ENCODE measurements around the gene HTT. TPM values are rescaled to one million over a fixed set of nuclear protein-coding genes. Genes with fewer than 3 reads are reported as not detected.

HTT gene
- total RNA-seq, 4 donors from 2014 or later = 37.5 to 119 (median 48.7) TPM

- H3K27ac ChIP-seq = peak overlapping the region; percentile 85 to 98 (median 92)
- H3K9me3 ChIP-seq = no peaks in the 10 kb centered on the region
- DNase-seq = no peak
- H3K4me3 ChIP-seq = peak overlapping the region; percentile 46 to 88 (median 68)
- WGBS, 2 donors = 28 to 44% methylated on average over 16 to 24 of the region's 24 CpGs
- intact Hi-C loops (cut with DNase I) = no loop called here
- H3K4me1 ChIP-seq = peaks cover 4 to 66% (median 36%) of the 10 kb centered on the region in 3 donors
- no peaks in the 10 kb centered on the region for H3K36me3 ChIP-seq
- peaks cover 0 to 22% (median 0%) of the 10 kb centered on the region in 4 donors for H3K27me3 ChIP-seq
- peak in 1 of 6 experiments; percentile 21 for TF ChIP-seq CTCF (IDR thresholded peaks at IDR 0.05)
- no peak for TF ChIP-seq POLR2A (IDR thresholded peaks at IDR 0.05)
These were observed 217.0 kb downstream of the HTT start for GRCh38 chr4:3291411-3291968.

GRCh38 chr4:3291969-3292570, 217.6 kb downstream of the HTT start:
- H3K4me1 ChIP-seq = peaks cover 4 to 60% (median 32%) of the 10 kb centered on the region in 3 donors
- intact Hi-C loops (cut with DNase I) = no loop called here
- H3K4me3 ChIP-seq = peak overlapping the region; percentile 46 to 88 (median 68)
- H3K27ac ChIP-seq = peak overlapping the region; percentile 85 to 98 (median 92)
- H3K36me3 ChIP-seq = no peaks in the 10 kb centered on the region
- no peak for TF ChIP-seq POLR2A (IDR thresholded peaks at IDR 0.05)
- TF ChIP-seq CTCF (IDR thresholded peaks at IDR 0.05) = no peak
- no peak for DNase-seq
- WGBS, 2 donors = 0 to 2% methylated on average over 25 to 30 of the region's 60 CpGs
- H3K9me3 ChIP-seq = no peaks in the 10 kb centered on the region
- peaks cover 0 to 16% (median 0%) of the 10 kb centered on the region in 4 donors for H3K27me3 ChIP-seq

- TF ChIP-seq POLR2A (IDR thresholded peaks at IDR 0.05) (peak in 3 of 4 donors; percentile 75 to 96 (median 92)), CTCF (IDR thresholded peaks at IDR 0.05) (no peak)
- intact Hi-C loops (cut with DNase I) = no loop called here
- WGBS, 2 donors = 1% methylated on average over 18 of the region's 121 CpGs; no CpG with 5 or more reads in 1 of the 2 donors
- no peaks in the 10 kb centered on the region for H3K36me3 ChIP-seq
- H3K27ac ChIP-seq = peak within 1 kb of the TSS; percentile 85 to 98 (median 92)
- H3K4me3 ChIP-seq = peak within 1 kb of the TSS; percentile 46 to 88 (median 68)
- DNase-seq = peak; percentile 51
- H3K27me3 ChIP-seq = peaks cover 0 to 9% (median 0%) of the 10 kb centered on the region in 4 donors
- H3K4me1 ChIP-seq = peaks cover 4 to 53% (median 25%) of the 10 kb centered on the region in 3 donors
- peaks cover 0 to 7% (median 6%) of the 10 kb centered on the region in 3 donors for H3K9me3 ChIP-seq
These were observed 218.3 kb downstream of the HTT start, which contains the start of gene RGS12 for GRCh38 chr4:3292571-3293400. TSS of gene RGS12 (plus strand) at chr4:3293021. CDS start at chr4:3316171, 23,150 bp downstream.

Small RNA genes within 50 kb of the gene (small RNA-seq; reads per million reads assigned to genes)
- gene RF02134 (0 reads per million in 4 donors), gene RF02135 (0 reads per million in 4 donors), gene RNU6-204P (0 to 0.15 (median 0) reads per million in 4 donors)

Other genes with a start within 250 kb of the HTT start
- 100 to 1,000 TPM in 2 of 4 donors, 10 to 100 TPM in 2; 81.7 to 144 (median 103) TPM for gene ADD1, start 230.8 kb upstream of the HTT start, total RNA-seq
- 10 to 100 TPM; 22.6 to 31.3 (median 24.7) TPM for gene NOP14, start 111.3 kb upstream of the HTT start, total RNA-seq
- gene GRK4, start 111.1 kb upstream of the HTT start, total RNA-seq = 1 to 10 TPM; 2.9 to 5.5 (median 3.7) TPM
- not detected for gene HTT-AS, start 143 bp upstream of the HTT start, total RNA-seq
- under 1 TPM in 3 of 4 donors, not detected in 1; 0.15 to 0.95 (median 0.18) TPM for gene MSANTD1, start 174.5 kb downstream of the HTT start, total RNA-seq
- gene RGS12, start 218.3 kb downstream of the HTT start, total RNA-seq = 10 to 100 TPM; 39.0 to 74.7 (median 69.9) TPM

Measured in esophagus squamous epithelium (tissue), 5 donors.